Activated CD8-positive, alpha-beta memory T cell treated with anti-CD3 and anti-CD28 coated beads for 1 hour (primary cell): ENCODE measurements around the gene LAMC1.

ENCODE experiments used
- DNase-seq, 2 donors: peaks; one replicate each; pipeline ENCODE4 v3.0.0-alpha.2; 2020; ENCODE audit warnings: low read depth in 1 of 2; ENCODE audit errors: extremely low read depth in 1 of 2

LAMC1 gene

DNA sequence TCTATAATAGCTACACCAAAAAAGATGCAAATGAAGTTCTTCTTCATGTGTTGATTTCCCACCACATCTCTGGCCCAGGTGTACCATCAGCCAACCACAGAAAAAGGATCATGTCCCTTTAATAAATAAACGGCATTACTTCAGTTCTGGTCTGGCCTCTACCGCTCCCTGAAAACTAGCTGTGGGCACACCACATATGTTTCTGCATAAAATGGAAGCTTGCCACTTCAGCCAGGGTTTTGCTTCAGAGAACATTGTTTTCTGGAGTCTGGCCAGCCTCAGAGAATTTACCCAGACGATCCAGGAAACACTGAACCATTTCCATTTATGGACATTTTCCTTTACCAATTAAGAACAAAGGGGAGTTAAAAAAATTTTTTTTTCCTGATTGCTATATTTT, 157.0 kb downstream of the LAMC1 start:
- DNase-seq, result no peak

DNA sequence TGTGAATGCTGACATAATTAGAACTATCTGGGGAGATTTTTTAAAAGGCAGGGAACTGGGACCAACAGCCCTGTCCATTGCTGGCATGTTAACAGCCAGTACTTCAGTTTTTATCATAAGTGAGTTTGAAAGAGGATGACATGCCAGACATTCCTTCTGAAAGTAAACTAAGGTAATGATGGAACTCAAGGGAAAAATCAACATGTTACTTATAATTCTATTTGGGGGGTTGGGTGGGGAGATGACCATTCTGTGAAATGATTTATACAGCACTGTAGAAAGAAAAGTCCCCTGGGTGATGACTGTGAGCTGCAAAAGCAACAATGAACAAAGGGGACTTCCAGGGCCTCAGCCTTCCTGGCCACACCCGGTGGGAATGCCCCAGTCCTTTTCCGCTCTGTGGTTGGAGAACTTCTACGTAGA, 157.4 kb downstream of the LAMC1 start:
- no peak for DNase-seq

DNA sequence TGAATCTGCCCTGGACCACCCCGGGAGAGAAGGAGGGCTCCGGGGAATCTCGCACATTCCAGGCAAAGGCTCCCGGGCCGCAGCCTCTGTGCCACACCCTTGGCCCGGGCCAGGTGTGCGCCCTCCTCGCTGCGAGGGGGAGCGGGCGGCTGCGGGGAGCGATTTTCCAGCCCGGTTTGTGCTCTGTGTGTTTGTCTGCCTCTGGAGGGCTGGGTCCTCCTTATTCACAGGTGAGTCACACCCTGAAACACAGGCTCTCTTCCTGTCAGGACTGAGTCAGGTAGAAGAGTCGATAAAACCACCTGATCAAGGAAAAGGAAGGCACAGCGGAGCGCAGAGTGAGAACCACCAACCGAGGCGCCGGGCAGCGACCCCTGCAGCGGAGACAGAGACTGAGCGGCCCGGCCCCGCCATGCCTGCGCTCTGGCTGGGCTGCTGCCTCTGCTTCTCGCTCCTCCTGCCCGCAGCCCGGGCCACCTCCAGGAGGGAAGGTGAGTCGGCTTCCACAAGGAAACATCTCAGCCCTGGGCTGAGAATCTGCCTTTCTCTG, 162.8 kb downstream of the LAMC1 start, which contains the start of gene LAMC2:
Gene LAMC2 (plus strand): TSS at position 324 of the 550 bp plus-strand sequence. CDS start 89 bp downstream, at position 413.
- no peak for DNase-seq

DNA sequence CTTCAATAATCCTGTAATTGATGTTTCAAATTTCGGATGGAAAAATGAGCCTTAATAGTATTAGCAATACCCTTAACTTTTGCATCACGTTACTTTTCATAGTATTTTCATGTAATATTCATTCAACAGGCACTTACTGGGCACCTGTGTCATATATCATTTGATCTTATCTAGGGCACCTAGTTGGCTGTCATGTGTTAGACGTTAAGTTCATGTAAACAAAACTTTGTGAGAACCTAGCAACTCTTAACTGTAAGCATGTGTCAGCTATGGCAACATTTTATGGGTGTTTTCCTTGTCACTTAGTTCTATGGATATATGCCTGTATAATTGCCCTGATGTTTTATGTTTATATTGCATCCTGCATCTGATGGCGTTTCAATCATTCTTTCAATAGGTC, 163.6 kb downstream of the LAMC1 start:
- DNase-seq, result no peak

DNA sequence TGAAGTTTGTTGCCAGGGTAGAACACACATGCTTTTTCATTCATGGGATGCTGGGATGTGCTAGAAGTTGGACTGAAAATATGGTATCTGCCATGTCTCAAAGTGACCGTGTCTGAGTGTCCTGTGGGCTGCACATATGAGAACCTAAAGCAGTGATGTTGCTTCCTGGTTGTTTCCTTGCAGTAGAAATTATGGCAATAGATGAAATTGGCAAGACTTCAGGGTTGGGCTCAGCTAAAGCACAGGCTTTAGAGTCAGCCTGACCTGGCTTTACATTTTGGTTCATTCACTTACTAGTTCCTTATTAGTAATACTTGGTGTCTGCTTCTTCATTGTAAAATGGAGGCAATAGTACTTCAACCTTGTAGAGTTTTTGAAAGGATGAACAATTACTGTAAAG, 165.0 kb downstream of the LAMC1 start:
- DNase-seq, result no peak

DNA sequence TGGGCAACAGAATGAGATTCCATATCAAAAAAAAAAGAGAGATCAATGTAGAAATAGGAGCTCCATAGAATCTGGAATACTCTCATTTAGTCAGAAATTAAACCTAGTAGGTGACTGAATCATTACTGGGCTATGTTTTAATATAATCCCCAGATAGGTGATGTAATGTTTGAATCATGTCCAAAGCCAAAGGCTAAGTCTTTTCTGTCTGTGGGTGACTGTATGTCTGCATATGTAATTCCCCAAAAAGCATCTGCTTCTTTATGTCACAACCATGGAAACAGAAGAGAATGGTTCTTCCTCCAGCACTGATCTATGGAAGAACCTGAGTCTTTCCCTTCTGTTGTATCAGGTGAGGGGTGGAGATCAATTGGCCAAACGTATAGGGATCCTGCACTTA, 168.6 kb downstream of the LAMC1 start:
- DNase-seq, result no peak

DNA sequence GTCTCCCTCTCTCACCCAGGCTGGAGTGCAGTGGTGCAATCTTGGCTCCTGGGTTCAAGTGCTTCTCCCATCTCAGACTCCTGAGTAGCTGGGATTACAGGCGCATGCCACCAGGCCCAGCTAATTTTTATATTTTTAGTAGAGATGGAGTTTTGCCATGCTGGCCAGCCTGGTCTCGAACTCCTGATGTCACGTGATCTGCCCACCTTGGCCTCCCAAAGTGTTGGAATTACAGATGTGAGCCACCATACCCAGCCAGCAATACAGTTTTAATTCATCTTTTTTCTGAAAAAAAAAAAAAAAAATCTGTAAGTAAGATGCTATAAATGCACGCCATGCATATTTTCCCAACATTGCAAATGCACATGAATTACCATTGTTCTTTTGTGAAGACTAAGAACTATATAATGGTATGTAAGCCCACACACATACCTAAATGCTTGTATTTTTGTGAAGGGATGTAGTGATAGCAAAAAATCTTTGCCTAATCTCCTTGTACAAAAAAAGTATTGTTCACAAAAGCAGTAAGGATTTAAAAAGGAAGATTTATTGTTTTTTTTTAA, 170.8 kb downstream of the LAMC1 start:
- DNase-seq, result no peak

DNA sequence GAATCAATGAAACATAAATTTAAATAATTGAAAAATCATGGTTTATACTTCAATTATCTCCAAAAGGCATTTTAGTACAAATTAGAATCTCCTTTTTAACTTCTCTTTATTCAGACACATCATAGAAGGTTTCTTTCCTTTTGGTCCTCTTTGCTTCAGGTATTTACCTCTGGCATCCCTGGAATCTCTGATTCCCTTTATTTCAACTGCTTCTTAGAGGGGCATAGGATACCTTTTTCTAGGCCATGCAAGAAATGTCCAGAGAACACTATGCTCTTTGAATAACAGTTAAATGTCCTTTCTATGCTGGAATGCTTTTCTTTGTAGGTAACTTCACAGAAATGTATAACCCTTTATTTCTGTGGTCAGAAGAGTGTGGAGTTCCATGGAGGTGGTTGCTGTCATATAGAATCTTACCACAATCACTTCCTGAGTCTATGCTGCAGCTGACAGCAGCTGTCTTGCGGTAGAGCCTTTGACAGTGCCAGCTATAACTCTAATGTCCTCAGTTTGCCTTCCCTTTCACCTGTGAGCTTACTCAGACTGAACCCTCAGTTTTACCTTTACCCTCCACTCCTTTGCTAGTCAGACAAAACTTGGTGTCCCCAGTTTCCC, 171.4 kb downstream of the LAMC1 start:
- no peak for DNase-seq

DNA sequence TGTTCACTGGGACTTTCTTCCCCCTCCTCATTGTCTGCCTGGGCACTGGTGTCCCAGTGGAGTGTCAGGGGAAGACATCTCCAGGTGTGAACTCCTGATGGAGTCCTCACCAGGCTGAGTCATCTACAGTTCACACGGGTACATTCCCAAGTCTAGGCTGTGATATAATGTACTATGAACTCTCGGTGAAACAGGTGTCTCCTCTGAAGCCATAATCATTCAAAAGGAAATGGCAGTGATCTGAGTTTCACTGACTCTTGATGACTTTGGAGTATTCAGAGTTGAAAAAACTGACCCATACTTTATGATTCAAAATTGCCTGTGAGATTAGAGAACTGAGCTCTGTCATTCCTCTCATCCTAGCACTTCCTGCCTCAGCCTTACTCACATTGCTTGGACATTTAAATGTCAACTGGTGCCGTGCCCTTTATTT, 171.9 kb downstream of the LAMC1 start:
- DNase-seq, result no peak
